NCI-H128 (cell line): ENCODE data around the gene MAPK11.

Source experiments
- DNase-seq: peaks from one replicate; lab custom pipeline; 2025; ENCODE audit not compliant: unreplicated experiment; lab: John Stamatoyannopoulos, UW

MAPK11 gene

DNA sequence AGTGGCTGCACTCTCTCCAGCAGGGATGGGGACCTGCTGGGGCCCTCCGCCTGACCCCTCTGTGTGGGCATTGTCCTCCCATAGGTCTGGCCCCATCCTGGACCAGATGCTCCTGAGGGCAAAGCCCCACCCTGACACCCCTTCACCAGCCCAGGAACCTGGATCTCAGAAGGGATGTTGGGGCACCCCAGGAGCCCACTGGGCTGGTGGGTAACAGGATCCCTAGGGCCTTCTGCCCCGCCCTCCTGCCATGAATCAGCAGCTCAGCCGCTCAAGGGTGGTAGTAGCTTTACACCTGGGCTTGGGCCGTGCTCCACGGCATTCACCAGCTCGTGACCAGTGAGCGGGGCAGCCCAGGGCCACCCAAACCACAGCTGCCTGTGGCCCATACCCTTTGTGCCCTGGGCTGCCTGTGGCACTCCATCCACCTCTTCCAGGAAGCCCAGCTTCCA lies 7.7 kb downstream of the MAPK11 start:
- no peak for DNase-seq

DNA sequence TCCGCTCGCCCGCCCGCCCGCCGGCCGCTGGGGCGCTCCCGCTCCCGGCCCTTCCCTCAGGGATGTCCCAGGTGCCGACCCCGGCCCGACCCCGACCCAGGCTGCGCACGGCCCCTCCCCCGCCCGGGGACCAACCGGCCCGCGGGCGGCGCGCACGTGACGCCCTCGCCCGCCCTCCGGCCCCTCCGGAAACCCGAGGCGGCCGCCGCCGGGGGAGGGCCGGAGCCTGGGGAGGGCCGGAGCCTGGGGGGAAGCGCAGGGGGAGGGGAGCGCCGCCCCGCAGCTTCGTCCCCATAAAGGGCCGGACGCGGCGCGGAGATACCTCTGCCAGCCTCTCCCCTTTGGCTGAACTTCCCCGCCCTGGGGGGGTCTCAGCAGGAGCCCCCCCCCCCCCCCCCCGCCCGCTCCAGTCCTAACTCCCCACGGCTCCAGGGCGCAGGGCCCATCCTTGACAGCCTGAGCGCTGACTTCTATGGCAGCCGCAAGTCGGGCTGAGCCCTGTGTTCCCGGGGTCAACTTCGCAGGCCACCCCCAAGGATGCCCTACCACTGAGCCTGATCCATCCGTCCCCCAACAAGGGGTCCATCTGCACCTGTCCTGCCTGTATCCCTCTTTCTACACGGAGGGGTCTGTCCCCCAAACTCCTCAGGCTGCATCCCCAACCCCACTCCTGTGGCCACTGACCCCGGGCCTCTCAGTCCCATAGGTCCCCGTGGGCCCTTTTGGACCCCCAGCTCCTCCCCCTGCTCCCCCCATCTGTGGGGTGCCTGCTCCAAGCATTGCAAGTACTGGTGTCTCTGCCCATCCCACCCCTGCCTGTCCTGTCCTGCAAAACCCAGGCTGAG lies 8.3 kb downstream of the MAPK11 start, which contains the start of gene MAPK12:
Gene MAPK12, minus strand, starts transcription at position 69 of the 845 bp plus-strand sequence. CDS start 174 bp downstream, outside the sequence.
- DNase-seq, result no peak

DNA sequence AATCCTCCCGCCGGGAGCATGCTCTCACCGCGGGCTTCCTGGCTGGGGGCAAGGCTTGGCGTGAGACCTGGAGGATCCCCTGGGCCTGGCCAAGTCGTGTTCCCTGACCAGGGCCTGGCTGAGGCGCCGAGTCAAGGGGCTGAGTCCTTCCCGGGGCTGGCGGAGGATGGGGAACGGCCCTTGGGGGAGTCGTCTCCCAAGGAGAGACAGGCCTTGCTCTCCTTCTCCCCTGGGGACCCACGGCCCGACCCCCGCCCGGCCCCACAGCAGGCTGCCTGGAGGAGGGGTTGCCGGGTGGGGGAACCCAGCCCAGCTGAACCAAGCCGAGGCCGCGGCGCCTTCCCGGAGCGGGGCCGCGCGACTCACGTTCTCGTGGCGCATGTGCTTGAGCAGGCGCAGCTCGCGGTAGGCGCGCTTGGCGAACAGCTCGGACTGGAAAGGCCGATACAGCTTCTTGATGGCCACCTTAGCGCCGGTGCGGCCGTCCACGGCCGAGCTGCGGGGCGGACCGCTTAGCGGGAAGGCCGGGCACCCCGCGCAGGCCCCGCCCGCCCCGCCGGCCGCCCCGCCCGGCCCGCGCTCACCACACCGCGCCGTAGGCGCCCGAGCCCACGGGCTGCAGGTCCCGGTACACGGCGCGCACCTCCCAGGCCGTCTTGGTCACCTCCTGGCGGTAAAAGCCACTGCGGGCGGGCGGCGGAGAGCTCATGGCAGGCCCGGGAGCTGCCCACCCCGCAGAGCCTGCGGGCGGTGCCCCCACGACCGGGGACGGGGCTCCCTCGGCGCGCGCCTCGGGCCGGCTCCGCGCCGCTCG lies 9.2 kb downstream of the MAPK11 start:
- DNase-seq, result no peak

DNA sequence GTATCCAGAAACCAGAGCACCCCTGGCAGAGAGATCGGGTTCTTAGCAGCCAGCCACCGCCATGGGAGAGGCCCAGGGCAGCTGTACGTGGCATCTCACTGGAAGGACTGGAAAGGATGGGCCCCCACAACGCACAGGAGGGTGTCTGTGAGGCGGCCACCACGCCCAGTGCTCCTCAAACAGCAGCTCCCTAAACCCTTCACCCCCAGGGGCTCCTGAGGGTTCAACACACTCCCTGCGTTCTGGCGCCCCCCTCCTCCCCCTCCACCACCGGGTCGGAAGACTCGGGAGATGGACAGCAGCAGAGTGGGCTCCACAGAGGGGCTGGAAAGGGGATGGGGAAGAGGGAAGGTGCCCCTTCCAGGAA lies 9.8 kb downstream of the MAPK11 start:
- DNase-seq, result no peak

DNA sequence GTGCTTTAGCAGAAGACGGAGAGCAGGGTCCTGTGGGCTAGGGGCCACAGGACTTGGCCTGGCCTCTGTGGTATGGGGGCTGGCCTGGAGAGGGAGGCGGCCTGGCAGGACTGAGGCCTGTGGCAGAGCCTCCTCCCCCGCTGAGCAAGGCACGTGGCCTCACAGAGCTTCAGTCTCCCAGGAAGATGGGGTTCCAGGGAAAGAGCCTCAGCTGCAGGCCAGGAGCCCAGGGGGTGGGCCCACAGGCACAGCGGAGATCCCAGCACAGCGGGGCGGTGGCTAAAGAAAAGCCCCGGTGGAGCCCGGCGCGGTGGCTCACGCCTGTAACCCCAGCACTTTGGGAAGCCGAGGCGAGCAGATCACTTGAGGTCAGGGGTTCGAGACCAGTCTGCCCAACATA lies 10.9 kb downstream of the MAPK11 start:
- DNase-seq, result no peak

DNA sequence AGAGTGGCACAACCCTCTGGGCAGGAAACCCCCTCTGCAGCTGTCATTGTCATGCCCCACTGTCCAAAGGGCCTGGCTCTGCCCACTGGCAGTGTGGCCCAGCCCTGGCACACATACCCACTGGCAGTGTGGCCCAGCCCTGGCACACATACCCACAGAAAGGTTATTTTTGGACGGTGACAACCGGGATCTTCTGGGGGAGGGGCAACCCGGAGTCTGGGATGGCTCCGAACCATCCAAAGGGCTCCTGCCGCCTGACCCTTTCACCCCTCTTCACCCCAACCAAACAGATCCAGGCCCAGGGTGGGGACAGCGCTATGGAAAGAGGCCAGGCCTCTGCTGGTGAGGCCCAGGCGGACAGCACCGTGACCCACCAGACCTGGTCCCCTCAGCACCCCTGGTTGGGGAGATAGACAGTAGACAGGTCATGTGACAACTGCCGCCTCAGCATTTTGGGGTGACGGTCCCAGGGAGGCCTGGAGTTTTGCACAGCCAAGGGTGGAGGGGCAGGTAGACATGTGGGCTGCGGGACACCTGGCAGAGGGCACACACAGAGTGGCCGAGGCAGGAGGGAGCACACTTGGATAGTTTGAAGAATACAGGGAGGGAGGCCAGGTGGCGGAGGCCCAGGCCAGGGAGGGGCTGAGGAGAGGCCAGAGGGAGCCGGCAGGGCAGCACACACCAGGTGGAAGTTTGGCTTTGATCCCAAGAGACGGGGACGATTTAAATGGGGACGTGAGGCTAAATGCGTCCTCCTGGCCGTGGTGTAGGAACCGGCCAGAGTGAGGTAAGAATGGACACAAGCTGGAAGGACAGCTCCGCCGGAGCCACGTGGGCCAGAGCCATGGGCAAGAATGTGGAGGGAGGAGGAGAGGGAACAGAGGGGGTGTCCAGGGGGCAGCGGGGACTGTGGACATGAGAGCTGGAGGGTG lies 11.6 kb downstream of the MAPK11 start:
- no peak for DNase-seq

DNA sequence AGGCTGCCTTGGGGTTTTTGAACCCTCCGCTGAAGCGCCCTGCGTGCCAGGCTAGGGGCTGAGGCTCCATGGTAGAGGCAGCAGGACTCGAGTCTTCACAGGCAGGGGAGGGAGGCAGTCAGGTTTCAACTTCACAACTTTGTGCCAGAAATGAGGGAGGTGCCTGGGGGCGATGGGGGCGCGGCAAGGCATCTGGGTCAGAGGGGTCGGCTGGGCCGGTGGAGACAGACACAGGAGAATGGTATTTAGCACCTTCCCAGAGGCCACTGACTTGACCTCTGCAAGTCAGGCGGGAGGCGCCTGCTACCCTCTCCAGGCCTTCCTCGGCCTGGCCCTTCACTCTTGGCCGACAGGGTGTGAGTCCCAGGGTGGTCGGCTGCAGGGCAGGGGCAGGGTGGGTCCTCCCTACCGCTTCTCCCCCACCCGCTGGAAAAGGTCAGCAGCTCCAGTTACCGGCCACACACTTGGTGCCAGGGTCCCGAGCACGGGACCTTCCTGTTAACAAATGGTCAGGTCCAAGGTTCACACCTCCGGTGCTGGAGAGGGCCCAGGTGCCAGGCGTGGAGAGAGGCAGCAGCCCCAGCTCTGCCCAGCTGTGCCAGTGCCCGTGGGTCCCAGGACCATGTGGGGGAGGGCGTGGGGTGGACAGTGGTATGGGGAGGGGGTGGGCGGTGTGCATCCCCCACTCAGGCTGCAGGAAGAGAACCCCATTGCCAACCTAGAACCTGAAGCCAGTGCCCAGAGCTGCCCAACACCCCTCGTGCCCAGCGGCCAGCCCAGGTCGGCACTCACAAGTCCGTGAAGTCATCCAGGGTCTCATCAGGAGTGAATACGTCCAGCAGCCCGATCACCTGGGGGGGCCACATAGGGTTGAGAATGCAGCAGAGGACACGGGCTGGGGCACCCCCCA lies 12.5 kb downstream of the MAPK11 start:
- no peak for DNase-seq

DNA sequence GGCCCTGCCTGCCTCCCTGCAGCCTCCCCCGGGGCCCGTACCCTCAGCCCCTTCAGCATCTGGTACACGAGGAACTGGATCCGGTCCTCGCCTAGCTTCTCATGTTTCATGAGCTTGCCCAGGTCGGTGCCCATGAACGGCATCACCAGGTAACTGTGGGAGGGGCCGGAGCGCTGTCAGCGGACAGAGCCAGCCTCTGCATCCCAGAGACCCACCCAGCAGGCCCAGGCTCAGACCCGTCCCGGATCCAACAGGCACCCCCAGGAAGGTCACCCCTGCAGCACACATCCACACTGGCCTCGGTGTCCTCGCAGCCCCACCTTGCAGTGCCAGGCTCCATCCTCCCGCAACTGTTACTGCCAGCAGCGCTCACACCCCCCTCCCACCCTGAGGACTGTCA lies 13.1 kb downstream of the MAPK11 start:
- no peak for DNase-seq

DNA sequence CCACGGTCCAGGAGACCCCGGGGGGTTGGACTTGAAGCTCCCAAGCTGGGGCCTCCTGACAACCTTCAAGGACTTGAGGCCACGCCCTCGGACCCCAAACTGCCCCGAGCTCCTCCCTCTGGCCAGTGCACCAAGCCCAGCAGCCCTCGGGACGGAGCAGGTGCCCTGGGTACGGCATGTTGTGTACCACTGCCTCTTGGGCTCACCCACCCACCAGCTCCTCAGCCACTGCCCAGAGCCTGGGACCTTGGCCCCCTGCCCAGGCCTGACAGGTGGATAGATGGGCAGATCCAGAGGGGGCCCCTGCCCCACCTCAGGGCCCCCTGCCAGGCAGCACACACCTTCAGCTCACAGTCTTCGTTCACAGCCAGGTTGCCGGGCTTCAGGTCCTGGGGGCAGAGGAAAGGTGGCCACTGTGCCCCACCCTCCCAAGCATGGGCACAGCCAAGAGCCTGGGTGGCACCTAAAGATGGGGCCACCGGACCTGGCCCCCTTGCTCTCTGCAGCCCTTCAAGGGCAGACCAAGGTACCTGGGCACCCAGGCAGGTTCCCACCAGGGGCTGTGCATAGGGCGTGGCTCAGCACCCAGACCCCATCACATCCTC lies 13.8 kb downstream of the MAPK11 start:
- no peak for DNase-seq

DNA sequence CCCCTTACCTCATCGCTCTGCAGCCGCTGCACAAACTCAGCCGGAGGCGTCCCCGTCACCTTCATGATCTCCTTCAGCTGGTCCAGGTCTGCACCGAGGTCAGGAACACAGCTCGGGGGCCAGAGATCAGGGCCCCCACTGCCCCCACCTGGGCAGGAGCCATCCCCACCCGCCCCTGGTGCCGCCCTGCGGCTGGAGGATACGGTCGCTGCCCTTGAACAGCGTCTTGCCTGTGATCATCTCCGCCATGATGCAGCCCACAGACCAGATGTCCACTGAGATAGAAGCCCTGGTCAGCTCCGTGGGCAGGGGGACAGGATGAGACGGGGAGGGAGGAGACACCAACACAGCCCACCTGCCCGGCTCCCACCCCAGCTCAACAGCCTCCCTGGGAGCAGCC lies 14.6 kb downstream of the MAPK11 start:
- no peak for DNase-seq

DNA sequence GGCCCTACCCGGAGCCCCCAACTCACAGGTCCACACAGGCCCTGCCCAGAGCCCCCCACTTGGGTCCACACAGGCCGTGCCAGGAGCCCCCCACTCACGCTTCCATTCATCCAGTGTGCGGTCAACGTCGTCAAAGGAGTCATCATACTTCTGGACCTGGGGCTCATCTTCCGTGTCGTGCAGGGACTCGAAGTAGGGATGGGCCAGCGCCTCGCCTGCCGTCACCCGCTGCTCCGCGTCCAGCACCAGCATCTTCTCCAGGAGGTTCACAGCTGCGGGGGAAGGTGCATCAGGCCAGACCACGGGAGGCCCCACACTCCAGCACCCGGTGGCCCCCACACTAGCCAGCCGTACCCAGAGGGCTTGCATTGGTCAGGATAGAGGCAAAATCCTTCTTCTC lies 15.1 kb downstream of the MAPK11 start:
- no peak for DNase-seq

DNA sequence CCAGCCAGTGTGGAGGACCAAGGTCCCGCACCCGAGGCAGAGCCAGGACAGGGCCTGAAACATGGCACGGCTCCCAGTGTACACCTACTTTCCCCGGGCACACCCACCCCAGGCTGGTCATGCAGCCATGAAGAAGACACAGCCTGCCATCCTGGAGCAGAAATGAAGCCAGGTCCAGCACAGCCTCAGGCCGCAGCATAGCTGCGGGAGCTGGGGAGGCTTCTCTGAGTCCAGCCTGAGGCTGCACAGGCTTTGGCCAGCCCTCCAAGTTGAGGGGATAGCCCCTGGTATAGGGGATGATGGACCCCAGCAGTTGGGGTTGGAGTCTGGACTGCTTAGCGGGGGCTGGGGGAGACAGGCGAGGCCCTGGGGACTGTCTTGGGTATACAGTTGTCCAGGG lies 16.2 kb downstream of the MAPK11 start:
- no peak for DNase-seq

DNA sequence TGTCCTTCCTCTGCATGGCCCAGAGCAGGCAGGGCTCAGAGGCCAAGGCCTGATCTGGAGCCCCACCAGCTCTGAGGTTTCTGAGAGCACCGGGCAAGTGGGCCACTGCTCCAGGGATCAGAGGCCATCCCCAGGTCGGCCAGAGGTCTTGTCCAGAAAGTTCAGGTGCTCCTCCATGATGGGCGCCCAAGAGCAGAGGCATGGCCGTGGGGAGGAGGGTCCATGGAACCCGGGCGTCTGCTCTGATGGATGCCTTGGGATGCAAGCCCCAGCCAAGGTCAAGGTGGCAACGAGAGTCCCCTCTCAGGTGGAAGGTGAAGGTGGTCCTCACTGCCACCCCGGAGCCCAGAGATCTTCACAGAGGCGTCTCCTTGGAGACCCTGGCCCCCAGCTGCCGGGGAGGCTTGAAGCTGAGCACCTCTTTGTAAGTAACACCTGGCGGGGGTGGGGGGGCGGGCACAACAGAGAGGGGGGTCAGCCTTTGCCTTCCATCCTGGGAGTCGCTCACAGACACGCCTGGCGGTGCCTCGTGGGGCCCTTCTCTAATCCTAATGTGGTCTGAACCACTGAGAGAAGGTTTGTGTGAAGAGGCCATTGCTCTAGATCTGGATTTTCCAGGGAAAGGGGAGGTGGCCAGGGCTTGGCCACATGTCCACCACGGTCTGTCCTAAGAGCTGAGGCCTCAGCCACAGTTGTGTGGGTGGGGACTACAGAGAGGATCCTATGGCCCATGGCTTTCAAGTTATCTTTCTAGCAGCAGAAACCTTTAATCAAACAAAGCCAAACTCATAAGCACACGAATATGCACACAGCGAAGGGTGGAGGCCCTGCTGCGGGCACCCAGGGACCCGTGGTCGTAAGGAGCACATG lies 16.9 kb downstream of the MAPK11 start:
- DNase-seq, result no peak

DNA sequence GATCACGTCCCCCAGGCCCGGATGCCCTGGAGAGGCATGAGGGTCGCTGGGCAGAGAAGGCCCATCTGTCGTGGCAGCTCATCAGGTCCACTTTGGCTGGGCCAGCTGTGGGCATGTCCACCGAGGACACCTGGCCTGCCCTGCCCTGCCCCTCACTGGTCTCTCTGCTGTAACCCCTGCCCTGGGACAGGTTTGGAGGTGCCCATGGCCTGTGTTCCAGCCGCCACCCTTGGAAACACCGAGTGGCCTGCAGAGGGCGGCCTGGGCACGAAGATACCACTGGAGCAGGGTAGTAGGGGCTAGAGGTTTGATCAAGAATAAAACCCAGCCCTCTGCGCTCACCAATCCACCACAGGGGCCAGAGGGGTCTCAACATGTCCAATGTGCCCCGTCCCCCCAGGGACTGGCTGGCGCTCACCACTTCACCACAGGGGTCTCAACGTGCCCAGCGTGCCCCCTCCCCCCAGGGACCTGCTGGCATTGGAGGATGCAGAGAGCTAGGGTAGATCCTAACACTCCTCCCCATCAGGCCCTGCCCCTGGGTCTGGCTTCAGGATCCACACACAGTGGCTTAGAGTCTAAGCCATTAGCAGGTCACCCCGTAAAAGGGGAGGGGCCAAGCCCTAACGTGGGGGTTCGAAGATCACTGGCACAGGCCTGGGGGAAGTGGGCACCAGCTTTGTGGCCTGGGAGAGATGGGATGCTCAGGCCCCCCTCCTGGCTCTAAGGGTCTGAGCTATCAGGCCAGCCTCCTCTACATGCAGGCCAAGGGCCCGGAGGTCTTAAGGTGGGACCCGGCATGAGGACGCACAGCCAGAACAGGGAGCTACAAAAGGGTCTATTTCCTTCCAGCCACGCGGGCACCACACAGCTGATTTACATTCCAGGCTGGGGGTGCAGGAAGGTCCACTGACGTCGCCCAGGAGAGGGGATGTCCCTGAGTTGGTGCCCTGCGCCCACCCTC lies 17.8 kb downstream of the MAPK11 start:
- DNase-seq, result no peak

DNA sequence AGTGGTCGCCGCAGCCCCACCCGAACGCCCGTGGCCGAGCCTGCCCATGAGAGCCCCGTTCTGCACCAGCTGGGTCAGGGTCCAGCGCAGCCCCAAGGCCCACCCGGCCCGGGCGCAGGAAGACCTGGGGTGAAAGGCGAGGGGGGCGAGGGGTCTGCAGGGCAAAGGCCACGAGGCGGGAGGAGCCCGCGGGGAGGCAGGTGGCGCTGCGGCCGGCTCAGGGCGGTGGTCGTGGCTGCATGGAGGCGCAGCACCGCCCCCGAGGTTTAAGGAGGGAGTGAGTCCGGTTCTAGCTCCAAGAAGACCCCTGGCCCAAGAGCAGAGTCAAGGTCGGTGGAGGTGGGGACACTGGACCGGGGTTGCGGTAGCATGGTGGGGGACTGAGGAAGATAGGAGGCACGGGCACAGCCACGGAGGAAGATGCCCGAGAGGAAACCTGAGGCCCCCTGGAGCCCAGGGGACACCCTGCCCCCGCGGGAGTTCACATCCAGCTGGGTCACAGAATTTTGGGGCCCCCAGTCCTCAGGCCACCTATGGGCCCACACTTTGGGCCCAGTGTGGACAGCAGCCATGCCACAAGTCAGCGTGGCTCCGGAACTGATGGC lies 18.6 kb downstream of the MAPK11 start:
- no peak for DNase-seq

DNA sequence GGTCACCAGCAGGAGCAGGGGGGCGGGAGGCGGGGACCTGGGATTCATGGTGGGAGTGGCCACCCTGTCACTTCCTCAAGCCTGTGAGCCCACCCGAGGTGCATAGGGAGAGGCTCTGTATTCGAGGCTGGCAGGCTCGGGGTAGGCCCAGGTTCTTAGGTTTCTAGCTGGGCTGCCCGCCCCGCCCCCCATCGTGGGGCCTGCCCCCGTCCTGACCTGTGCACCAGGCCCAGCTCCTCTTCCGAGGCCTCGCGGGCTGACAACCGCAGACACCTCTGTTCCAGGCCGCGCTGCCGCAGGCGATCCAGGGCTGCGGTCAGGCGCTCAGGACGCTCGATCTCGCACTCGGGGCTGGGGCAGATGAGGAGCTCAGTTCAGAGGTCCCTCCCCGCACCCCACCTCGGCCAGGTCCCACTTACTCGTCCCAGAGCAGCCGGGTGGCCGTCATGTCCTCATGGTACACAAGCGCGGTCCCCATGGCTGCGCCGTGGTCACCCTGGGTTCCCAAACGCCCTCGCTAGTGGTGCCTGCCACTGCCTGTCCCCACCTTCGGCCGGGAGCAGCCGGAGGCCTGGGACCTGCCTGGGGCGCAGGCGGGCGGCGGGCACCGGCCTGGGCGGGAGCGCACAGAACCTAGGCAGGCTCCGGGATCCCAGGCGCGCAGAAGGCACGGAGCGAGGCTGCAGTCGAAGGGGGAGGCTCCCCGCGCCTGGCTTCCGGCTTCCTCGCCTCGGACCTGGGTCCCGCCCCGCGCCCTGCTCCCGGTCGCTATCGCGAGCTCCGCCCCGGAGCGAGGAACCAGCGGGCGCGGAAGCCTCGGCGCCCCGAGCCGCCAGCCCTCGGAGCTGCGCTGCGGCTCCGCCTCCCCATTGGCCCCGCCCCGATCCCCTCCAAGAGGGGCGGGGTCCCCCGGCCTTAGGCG lies 19.4 kb downstream of the MAPK11 start, which contains the start of gene HDAC10:
Gene HDAC10, minus strand, starts transcription at position 711 of the 922 bp plus-strand sequence. Its CDS starts 233 bp downstream, at position 478.
- DNase-seq, result peak; percentile 37
